Stimulated activated CD8-positive, alpha-beta memory T cell treated with anti-CD3 and anti-CD28 coated beads, Interleukin-4, amount 100 ng/mL, for 48 hours (primary cell): ENCODE measurements around the gene RGS9.

Experiments used
- DNase-seq: peaks from one replicate; pipeline ENCODE4 v3.0.0-alpha.2; 2020

RGS9 gene

DNA sequence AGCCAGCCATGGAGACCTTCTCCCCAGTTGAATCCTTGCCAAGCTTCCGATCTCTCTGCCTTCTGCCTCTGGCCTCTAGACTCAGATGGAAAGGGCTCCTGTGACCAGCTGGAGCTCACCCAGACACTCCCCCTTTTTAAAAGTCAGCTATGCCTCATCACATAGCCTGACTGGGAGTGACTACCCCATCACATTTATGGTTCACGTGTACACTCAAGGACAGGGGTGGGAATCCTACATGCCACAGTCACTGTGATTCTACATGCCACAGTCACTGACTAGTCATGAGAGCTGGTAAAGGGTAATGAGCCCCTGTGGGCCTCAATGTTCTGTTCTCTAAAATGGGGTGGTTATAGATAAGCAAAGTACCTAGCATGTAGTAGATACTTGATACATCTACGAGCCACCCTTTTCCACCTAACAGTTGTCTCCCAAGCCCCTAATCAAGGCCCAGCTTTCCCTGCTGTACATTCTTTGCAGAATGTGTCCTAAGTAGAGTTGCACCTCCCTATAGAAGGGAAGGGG is 85.1 kb downstream of the RGS9 start:
- DNase-seq: no peak

DNA sequence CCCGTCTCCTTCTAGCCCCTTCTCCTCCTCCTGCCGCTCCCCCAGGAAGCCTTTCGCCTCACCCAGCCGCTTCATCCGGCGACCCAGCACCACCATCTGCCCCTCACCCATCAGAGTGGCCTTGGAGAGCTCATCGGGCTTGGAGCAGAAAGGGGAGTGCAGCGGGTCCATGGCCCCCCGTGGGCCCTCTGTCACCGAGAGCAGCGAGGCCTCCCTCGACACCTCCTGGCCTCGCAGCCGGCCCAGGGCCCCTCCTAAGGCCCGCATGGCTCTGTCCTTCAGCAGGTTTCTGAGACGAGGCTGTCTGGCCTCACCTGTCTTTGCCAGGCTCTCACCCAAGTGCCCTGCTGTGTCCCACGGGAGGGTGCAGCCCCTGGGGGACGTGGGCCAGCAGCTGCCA is 87.9 kb downstream of the RGS9 start:
- no peak for DNase-seq

DNA sequence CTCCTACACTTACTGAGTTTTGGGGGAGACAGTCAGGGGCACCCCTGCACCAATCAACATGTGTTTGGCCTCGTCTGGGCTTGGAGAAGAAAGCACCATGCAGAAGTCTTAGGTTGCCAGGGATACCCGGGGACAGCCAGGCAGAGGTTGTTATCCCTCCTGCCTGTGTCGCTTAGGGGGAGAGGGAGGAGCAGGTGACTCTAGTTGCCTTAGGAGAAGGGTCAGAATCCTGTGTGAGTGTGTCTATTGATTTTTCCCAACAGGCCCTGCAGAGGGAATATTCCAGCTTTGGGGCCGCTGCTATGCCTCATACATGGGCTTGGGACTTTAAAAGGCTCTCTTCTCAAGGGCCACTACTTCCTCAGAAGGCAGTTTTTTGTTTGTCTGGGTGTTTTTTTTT is 89.1 kb downstream of the RGS9 start:
- no peak for DNase-seq

DNA sequence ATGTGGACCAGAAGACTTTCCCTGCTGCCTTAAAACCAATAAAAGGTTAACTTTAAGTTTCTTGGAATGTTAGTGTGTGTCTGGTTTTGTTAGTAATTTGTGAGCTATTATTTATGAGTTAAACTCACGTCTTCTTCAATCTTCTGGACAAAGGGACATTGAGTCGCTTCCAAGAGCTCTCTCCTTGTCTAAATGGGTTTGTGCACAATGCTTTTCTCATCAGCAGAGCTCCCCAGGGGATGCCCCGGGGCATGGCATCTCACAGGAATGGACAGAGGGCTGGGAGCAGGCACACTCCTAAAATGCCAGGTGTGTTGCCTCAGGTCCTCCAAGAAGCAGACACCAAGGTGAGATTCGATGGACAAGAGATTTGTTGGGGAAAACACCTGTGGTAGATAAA is 90.5 kb downstream of the RGS9 start:
- DNase-seq: no peak

DNA sequence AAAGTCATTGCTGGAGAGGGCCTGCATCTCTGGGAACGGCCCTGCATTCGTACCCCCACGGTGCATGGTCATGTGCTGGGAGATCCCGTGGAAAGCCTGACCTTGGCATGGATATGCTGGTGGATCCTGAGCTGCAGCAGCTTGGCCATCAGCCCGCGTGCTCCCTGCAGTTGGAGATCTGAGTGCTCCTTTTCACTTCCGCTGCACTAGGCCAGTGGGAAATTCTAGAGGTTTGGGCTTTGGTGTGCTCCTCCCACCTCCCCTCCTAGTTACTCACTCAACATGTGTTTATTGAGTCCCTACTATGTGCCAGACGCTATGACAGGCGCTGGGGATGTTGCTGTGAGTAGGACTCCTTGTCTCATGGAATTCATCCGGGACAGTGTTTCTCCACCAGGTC is 91.1 kb downstream of the RGS9 start:
- DNase-seq: no peak

DNA sequence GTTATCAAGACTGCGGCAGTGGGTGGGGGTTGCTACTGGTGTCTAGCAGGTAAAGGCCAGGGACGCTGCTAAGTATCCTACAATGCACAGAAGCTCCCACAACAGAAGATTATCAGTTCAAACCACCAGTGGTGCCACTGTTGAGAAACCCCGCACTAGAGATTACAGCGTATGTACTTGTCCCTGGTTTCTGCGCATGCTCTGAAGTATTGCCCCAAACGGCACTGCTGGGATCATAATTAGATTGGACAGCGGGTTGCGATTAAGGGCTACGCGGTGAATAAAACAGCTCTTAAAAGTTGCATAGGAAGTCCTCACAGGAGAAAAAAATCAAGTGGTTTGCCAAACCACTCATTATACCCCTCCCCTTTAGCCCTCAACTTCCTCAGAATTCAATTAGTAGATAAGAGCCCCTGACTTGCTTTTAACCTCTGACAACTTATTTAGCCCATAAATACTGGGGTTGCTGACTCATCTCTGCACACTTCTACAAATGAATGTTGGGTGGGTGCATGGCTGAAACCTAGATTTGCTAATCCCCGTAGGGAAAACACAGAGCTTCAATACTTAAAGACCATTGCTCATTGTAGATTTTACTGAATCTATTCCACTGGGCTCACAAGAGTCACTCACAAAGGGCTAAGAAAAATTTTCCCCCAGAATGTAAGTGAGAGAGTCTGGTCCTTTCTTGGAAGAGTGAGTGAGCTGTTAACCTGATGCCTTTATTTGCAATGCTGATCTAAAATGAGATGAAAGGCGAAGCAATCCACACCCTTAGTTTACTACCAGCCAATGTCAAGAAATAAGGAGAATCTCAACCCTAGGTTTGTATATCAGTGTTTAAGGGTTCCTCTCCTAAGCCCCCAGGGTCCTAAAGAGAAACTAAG is 91.8 kb downstream of the RGS9 start:
- peak; percentile 66 for DNase-seq

DNA sequence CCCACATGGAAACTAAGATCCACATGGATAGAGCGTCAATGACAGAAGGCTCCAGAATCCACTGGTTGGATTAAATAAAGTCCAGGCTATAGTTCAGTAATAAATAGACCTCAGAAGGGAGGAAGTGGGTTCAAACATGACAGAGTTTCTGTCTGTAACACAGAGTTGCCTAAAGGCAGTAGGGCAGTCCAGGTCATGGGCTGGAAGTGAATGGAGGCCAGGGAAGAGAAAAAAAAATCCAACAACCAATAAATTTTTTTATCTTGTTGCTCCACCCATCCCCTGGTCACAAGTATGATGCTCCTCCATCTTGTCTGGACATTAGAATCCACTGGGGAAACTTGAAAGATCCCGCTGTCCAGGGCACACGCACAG is 92.4 kb downstream of the RGS9 start:
- DNase-seq: no peak

DNA sequence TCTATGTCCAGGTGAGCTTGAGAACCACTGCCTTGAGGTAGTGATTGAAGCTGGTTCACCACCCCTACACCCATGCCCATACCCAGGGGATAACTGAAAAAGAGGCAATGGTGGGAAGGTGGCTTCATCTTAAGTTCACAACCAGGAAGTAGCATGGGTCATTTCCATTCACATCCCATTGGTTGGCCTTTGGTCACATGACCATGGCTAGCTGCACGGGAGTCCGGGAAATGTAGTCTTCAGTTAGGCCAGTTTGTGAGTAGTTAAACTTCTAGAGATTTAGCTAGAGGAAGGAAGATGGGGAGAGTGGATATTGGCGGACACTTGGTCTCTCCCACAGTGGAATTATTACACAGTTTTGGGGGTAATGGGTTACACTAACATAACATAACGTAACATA is 92.9 kb downstream of the RGS9 start:
- DNase-seq: no peak

DNA sequence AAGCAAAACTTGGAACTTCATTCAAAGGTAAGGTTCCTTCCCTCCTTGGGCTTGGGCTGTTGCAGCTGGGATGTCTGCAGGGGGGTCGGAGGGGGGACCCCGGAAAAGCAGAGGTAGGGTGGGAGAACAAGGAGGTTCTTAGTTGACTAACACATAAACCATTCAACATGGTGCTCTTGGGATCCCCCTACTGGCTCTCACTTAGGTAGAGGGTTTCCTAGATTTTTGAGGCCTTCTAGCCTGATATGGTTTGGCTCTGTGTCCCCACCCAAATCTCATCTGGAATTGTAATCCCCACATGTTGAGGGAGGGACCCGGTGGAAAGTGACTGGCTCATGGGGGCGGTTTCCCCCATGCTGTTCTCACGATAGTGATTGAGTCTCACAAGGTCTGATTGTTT is 93.9 kb downstream of the RGS9 start:
- no peak for DNase-seq

DNA sequence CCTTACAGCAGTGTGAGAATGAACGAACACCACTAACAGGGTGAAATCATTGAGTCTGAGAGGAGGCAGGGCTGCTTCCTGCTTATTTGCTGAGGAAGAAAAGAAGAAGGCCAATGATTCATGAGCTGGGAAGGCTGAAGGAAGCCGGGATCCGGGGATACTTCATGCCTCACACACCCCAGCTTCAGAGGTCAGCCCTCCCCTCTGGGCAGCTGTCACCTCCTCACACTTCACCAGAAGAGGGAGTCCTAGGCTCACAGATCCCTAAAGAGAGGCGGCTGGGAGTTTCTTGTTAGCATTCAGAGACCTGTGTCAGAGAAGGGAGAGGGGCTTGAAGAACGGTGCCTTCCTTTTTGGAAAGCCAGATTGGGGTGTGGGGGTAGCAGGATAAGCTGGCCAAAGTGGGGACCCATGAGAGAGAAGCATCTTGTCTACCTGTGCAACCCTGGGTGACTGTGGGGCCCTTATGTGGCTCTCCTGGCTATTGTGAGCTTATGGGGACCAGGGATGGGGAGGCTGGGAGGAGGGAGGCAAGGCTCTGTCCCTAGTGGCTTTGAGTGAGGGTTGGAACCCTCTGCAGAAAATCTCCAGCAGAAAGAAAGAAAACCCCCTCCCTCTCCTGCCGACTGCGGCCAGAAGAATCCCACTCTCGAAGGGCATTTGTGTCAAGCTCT is 94.6 kb downstream of the RGS9 start:
- DNase-seq: peak; percentile 71

DNA sequence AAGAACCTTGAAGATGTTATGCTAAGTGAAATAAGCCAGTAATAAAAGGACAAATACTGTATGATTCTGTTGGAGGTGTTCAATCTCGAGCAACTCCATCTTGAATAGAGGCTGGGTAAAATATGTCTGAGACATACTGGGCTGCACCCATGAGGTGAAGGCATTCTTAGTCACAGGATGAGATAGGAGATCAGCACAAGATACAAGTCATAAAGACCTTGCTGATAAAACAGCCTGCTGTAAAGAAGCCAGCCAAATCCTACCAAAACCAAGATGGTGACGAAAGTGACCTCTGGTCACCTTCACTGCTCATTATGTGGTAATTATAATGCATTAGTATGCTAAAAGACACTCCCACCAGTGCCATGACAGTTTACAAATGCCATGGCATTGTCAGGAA is 98.1 kb downstream of the RGS9 start:
- no peak for DNase-seq

DNA sequence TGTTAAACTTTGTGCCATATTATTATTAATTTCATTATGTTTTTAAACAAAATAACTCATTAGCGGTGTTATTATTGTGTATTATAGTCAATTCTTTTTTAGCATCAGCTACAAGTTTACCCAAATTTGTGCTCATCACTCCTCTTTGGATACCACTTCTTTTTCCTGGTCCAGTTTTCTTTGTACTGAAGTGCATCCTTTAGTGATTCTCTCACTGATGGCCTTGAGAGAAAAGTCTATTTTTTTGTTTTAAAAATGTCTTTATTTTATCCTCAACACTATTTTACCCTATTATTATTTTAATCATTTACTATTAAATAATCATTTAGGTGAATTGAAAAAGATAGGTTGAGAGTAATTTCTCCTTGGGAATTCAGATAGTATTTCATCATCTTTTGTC is 99.2 kb downstream of the RGS9 start:
- DNase-seq: no peak

DNA sequence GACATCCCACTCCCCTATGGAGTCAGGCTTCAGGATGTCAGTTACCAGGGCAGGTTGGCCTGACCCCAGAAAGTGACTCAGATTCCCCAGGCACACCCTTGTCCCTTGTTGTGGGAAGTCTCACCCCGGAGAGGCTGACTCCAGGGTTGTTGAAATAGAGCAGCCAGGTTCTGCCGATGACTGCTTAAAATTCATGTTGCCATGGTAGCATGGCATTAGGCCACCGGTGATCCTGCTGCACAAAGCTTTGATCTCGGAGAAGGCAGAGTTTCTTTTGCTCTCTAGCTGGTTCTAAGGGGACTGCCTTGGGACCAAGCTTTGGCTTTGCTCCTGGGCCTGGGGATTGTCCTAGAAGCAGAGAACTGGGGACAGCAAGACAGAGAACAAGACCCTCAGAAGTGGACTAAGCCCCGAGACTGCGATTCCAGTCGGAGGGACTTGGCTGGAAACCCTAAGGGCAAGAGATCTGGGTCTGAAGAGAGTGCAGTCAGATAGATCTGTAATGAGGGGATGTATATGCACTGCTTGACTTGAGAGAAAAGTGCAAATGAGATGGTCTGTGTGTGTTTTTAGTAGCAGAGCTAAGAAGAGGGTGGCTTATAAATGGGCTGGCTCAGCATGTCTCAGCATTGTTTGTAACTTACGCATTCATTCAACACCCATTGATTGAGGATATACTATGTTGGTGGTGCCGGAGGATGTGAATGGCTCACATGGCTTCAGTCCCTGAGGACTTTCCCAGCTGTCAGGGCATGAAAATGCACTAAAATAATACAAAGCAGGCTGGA is 106.9 kb downstream of the RGS9 start:
- DNase-seq: no peak

DNA sequence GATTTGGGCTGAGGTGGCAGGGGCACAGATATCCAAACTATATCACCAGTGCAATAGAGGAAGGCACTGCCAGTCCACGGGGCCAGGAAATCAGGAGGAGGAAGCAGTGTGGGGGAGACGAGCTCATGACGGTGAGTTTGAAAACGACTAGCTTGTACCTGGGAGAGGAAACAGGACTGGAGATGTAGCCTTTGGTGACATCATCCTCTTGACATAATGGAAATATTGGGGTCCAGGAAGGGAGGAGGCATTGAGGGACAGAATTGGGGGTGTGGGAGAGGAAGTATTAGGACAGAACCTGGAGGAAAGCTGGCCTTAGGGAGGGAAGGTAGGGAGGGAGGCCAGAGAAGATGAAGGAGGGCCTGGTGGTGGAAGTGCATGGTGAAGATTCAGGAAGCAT is 109.1 kb downstream of the RGS9 start:
- no peak for DNase-seq

DNA sequence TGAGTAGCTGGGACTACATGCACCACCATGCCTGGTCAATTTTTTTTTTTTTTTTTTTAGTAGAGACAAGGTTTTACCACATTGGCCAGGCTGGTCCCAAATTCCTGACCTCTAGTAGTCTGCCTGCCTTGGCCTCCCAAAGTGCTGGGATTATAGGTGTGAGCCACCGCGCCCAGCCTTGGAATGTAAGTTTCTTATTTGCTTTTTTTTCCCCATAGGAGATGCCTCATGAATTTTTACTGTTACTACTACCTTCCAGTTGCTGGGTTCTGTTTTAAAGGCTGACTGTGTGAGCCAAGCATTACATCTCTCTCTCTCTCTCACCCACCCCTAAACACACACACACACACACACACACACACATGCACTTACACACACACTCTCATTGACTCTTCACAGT is 112.6 kb downstream of the RGS9 start:
- no peak for DNase-seq

DNA sequence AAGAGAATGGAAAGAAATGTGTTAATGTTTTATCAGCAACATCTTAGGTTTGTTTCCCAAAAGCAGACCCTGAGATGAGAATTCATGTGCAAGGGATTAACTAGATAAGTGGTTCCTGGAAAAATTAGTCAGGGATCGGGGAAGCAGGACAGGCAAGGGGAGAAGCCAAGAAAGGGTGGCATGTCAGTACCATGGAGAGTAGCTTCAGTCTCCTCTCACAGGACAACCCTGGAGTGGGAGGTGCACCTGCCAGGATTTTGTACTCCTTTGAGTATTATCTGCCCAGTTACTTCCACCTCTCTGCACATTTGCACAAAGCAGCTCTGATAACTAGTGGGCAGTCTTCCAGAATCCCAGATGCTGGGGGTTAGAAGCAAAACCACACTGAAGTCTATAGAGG is 117.0 kb downstream of the RGS9 start:
- no peak for DNase-seq

DNA sequence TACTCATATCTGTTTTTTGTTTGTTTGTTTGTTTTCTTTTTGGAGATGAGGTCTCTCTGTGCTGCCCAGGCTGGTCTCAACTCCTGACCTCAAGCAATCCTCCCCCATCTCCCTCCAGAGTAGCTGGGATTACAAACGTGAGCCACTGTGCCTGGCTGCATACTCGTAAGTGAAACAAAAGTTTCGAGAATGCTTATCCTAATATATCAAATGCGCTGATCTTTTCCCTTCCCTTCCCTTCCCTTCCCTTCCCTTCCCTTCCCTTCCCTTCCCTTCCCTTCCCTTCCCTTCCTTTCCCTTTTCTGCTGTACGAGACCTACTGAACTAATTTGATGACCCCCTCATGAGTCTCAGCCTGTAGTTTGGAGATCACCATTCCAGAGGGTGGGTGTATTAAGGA is 122.1 kb downstream of the RGS9 start:
- no peak for DNase-seq

DNA sequence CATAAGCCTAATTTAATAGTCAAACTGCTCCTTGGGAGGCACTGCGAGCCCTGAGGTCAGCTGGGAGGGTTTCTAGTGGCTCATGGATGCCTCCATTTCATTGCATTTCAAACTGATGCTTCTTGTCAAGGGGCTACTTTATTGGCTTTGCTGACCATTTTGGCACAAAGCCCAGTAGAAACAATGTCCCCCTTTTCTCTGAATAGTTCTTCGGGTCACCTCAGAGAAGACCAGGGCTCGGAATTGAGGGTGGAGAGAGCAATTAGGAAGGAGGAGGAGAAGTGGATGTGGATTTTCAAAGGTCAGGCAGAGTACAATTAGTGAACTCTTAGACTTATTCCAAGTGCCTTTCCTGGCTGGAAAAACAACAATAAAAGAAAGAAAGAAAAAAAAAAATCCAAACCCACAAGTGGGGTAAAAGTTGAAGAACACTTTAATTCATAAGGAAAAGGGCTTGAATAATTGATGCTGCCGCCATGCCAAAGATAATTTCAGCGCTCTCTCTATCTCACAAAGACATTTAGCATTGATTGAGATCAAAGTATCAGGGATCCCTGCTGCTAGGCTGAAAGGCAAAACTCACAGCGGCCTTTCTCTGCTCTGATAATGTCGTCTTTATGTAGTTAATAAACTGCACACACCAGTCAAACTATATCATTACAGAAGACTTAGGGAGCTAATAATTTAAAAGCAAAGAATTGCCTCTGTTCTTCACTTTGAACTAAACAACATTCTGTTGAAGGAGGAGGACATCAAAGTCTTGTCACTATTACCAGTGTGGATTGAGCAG is 122.7 kb downstream of the RGS9 start:
- no peak for DNase-seq

DNA sequence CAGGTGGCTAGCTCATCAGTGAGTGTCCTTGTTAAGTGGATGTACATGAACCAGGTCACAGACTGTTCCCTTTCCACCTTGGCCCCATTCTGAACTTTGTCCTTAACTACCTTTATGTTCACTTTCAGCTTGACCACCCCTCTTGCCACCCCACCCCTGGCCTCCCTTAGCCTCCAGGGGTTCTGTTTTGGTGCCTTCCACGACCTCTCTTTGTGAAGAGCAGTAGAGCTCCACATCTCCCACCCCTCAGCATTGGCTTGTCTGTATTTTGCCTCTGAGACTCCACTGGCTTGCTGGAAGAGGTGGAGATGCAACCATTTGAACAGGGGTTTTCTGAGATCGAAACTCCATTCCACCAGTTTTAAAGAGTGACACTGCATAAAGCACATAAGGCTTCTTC is 123.5 kb downstream of the RGS9 start:
- DNase-seq: no peak

DNA sequence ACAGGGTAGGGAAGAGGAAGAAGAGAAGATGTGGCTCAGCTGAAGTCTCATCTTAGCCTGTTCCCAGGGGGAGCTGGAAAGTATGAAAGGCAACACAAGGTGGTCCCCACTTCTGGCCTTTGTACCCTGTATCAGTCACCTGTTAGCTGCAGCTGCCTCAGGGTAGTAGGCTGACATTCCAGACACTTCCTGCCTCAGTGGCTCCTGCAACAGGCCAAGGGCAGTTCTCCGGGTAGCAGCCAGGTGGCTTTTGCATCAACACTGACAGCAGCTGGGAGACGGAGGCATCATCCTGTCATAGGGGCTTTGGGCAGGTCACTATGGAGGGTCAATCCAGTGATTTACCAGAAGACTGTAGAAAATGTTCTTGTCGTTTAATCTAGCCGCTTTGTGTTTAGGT is 124.0 kb downstream of the RGS9 start:
- no peak for DNase-seq

DNA sequence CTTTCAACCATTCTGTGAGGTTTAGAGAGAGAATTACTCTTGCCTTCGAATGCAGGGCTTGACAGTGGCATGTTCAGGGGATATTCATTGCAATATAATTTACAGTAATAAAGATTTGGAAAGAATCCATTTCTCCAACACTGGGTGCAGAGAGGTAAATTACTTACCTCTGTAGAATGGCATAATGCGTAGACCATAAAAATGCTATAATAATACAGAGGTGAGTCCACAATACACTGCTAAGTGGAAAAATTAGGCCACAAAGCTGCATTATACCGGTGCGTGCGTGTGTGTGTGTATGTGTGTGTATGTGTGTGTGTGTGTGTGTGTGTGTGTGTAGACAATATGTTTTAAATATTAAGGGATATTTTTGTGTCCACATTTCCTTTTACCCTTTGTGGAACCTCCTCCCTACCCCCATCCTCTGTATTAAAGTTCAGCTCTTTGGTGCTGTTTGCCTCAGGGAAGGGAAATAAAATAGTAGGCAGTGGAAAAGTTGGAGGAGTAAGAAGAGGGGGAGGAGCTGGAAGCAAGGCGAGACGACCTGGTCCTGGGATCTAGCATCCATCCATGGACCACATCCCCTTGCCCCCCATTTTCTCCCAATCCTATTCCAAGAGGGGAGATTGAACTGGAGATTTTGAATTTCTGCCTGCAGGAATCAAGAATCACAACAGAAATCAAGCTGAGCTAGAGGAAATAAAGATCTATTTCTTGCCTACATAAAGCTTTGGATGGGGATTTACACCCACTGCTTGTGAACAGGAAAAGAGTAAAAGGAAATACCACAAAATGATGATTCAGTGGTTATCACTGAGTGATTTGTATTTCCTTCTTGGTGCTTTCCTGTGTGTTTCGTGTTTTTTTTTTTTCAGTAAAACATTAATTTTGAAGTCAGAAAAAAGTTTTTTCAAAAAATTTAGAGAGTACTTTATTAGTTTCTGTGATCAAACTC is 124.8 kb downstream of the RGS9 start:
- DNase-seq: no peak

DNA sequence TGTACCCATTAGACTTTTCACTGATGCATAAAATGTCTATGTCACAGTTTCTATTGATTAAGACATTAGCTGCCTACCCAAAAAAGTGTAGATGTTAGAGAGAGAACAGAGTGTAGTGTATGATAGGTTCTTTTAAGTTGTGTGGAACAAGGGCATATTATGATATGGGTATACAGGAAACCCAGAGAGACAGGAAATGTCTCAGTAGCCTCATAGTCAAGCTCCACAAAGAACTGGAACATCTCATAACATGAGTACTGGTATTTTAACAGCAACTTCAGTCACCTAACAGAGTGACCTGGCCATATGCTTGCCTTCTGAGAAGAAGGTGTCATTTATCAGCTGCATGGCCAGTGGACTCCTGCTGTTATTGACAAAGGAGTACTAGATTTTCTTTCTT is 128.1 kb downstream of the RGS9 start:
- DNase-seq: no peak
